Neutrophil (primary cell): Measurements from ENCODE around the gene PLA2R1.

Source experiments
- H3K27ac ChIP-seq: fragments of 200-600 bp; sonication (generic); 2 replicates; pipeline ENCODE4 v1.5.1; 2016; ENCODE audit warnings: mild to moderate bottlenecking, moderate library complexity
- H3K27me3 ChIP-seq: fragments of 200-600 bp; sonication (generic); 2 replicates; pipeline ENCODE4 v1.6.0; 2016; ENCODE audit warnings: mild to moderate bottlenecking
- H3K36me3 ChIP-seq: fragments of 200-600 bp; sonication (generic); 2 replicates; pipeline ENCODE4 v1.5.1; 2017
- H3K4me1 ChIP-seq, 2 experiments: fragments of 200-600 bp in 1 of 2; sonication (generic) in 1 of 2; 1 replicate in 1 of 2; 2 replicates in 1 of 2; pipeline versions ENCODE4 v1.5.1 to v1.6.1; 2013 to 2016; ENCODE audit warnings: low read depth in 1 of 2, low read length in 1 of 2, mild to moderate bottlenecking in 1 of 2, moderate library complexity in 1 of 2; ENCODE audit not compliant: control insufficient read depth in 1 of 2, insufficient read depth in 1 of 2
- H3K4me3 ChIP-seq, 2 experiments: fragments of 200-600 bp in 1 of 2; sonication (generic) in 1 of 2; 1 replicate in 1 of 2; 2 replicates in 1 of 2; pipeline ENCODE4 v1.5.1; 2013 to 2016; ENCODE audit warnings: low read depth in 1 of 2, low read length in 1 of 2, mild to moderate bottlenecking in 1 of 2, moderate library complexity in 1 of 2
- H3K9me3 ChIP-seq: fragments of 200-600 bp; sonication (generic); 2 replicates; pipeline ENCODE4 v1.5.1; 2016
- CTCF ChIP-seq: fragments of 200-600 bp; sonication (generic); IDR thresholded peaks from 2 replicates; pipeline ENCODE4 v1.5.1; 2016; ENCODE audit warnings: antibody characterized with exemption

Gene PLA2R1

GRCh38 chr2:159916511-159916910, 145.9 kb downstream of the PLA2R1 start:
- Histone ChIP-seq H3K36me3 (no peaks in the 10 kb centered on the region), H3K4me1 (peaks cover 0 to under 1% of the 10 kb centered on the region in 2 experiments), H3K27ac (no peak overlapping the region), H3K9me3 (no peaks in the 10 kb centered on the region), H3K4me3 (no peak overlapping the region), H3K27me3 (no peaks in the 10 kb centered on the region)
- TF ChIP-seq CTCF, result no peak

GRCh38 chr2:159913900-159914299, 148.5 kb downstream of the PLA2R1 start:
- no peak overlapping the region for H3K4me3 ChIP-seq
- no peak overlapping the region for H3K27ac ChIP-seq
- H3K4me1 ChIP-seq, result no peaks in the 10 kb centered on the region
- no peaks in the 10 kb centered on the region for H3K36me3 ChIP-seq
- H3K27me3 ChIP-seq, result no peaks in the 10 kb centered on the region
- no peak for TF ChIP-seq CTCF
- no peaks in the 10 kb centered on the region for H3K9me3 ChIP-seq

DNA sequence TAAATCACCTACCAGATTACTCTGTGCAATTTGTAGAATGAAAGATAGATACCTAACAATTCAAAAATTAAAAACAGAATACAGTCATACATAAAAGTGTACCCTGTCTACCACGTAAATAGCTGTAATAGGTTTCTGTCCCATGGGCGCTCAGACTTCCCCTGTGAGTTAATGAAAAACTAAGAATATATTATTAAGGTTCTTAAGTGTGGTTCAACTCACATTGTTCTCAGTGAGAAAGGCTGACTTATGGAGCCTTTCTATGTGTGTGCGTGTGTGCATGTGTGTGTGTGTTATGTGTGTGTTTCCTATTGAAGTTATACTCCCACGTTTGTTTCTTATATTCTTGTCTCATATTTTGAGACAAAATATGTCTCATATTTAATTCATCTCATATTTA, 149.8 kb downstream of the PLA2R1 start:
- Histone ChIP-seq H3K27me3 (no peaks in the 10 kb centered on the region), H3K4me1 (no peaks in the 10 kb centered on the region), H3K4me3 (no peak overlapping the region), H3K36me3 (no peaks in the 10 kb centered on the region), H3K9me3 (no peaks in the 10 kb centered on the region), H3K27ac (no peak overlapping the region)
- no peak for TF ChIP-seq CTCF

DNA sequence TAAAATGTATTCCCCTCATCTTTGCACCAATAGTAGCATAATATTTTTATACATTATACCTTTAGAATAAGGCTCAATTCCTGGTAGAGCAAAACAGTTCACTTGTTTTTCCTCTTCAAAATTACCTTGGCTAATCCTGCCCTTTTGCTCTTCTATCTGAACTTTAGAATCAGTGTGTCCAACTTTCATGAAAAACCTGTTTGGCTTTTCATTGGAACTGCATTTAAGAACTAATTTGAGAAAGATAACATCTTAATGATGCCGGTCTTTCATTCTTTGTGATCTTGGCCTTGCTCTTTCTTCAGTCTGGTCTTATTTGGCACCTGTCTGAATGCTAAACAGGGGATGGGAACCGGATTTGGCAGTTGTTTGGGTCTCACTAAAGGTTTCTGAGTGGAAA, 151.5 kb downstream of the PLA2R1 start:
- no peak overlapping the region for H3K4me3 ChIP-seq

DNA sequence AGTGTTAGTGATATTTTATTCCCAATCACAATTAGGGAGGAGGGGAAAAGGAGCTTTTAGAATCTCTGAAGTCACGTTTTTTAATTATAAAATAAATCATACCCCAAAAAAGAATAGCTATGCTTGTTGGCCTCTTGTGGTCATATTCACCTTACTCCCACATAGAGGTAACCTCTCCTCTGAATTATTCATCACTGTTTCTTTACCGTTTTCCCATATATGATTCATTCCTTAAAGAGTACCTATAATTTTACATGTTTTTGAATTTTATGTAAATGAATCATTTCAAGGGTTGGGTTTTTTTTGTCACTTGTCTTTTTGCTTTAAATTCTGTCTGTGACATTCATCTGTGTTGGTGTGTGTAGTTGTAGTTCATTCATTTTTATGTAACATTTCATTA, 153.8 kb downstream of the PLA2R1 start:
- TF ChIP-seq CTCF, result no peak
- Histone ChIP-seq H3K4me1 (peaks cover 12 to 14% of the 10 kb centered on the region in 2 experiments), H3K9me3 (no peaks in the 10 kb centered on the region), H3K27me3 (no peaks in the 10 kb centered on the region), H3K4me3 (no peak overlapping the region), H3K36me3 (no peaks in the 10 kb centered on the region), H3K27ac (no peak overlapping the region)

More for the DNA sequence above, 151.5 kb downstream of the PLA2R1 start:
- Histone ChIP-seq H3K36me3 (no peaks in the 10 kb centered on the region), H3K4me1 (no peaks in the 10 kb centered on the region), H3K27me3 (no peaks in the 10 kb centered on the region), H3K9me3 (no peaks in the 10 kb centered on the region), H3K27ac (no peak overlapping the region)
- TF ChIP-seq CTCF, result no peak

GRCh38 chr2:159907909-159908308, 154.5 kb downstream of the PLA2R1 start:
- H3K4me3 ChIP-seq, result no peak overlapping the region
- H3K27ac ChIP-seq, result no peak overlapping the region
- no peaks in the 10 kb centered on the region for H3K9me3 ChIP-seq
- H3K4me1 ChIP-seq, result peaks cover 19 to 21% of the 10 kb centered on the region in 2 experiments
- no peaks in the 10 kb centered on the region for H3K27me3 ChIP-seq
- H3K36me3 ChIP-seq, result no peaks in the 10 kb centered on the region
- no peak for TF ChIP-seq CTCF
